Neural cell (in vitro differentiated cells): Measurements from ENCODE around the gene GPC5. TPM values are rescaled to one million over a fixed set of nuclear protein-coding genes. Genes with fewer than 3 reads are reported as not detected.

Source experiments
- H2AFZ ChIP-seq: fragments of 200-600, 300-800 bp; sonication (generic), shearing (Covaris generic); 2 replicates; pipeline ENCODE4 v1.6.0; 2014; ENCODE audit warnings: low read depth, mild to moderate bottlenecking, antibody characterized with exemption, low read length, moderate library complexity
- H3F3A ChIP-seq: fragments of 200-600 bp; shearing (Covaris generic); 2 replicates; pipeline ENCODE4 v1.6.1; 2016; ENCODE audit warnings: mild to moderate bottlenecking, moderate library complexity, mixed read lengths, antibody characterized with exemption, low read length; ENCODE audit not compliant: insufficient read depth, poor library complexity, severe bottlenecking
- H3K27ac ChIP-seq: fragments of 200-600, 300-800 bp; sonication (generic), shearing (Covaris generic); 2 replicates; pipeline ENCODE4 v1.5.1; 2014; ENCODE audit warnings: mild to moderate bottlenecking, low read length, moderate library complexity
- H3K27me3 ChIP-seq: fragments of 300-800, 200-600 bp; sonication (generic), shearing (Covaris generic); 2 replicates; pipeline ENCODE4 v1.6.0; 2014; ENCODE audit warnings: mild to moderate bottlenecking, low read depth, low read length, moderate library complexity; ENCODE audit not compliant: insufficient read depth
- H3K36me3 ChIP-seq: fragments of 300-800, 200-600 bp; sonication (generic), shearing (Covaris generic); 2 replicates; pipeline ENCODE4 v1.5.1; 2014; ENCODE audit warnings: mild to moderate bottlenecking, antibody characterized with exemption, low read length, moderate library complexity; ENCODE audit not compliant: insufficient read depth
- H3K4me2 ChIP-seq: fragments of 300-800, 200-600 bp; sonication (generic), shearing (Covaris generic); 2 replicates; pipeline ENCODE4 v1.6.0; 2014; ENCODE audit warnings: mild to moderate bottlenecking, low read length
- H3K4me3 ChIP-seq: fragments of 300-800, 200-600 bp; sonication (generic), shearing (Covaris generic); 2 replicates; pipeline ENCODE4 v1.5.1; 2014; ENCODE audit warnings: mild to moderate bottlenecking, low read length, moderate library complexity
- H3K79me2 ChIP-seq: fragments of 200-600 bp; shearing (Covaris generic); replicated peaks from 2 replicates; pipeline ENCODE4 v1.6.0; 2014; ENCODE audit warnings: mild to moderate bottlenecking, low read length, moderate library complexity; ENCODE audit not compliant: insufficient read depth
- H3K9ac ChIP-seq: fragments of 300-800, 200-600 bp; sonication (generic), shearing (Covaris generic); 2 replicates; pipeline ENCODE4 v1.6.1; 2016; ENCODE audit warnings: mild to moderate bottlenecking, low read length, mixed read lengths
- H3K9me2 ChIP-seq: fragments of 200-600 bp; shearing (Covaris generic); 2 replicates; pipeline ENCODE4 v1.6.1; 2016; ENCODE audit warnings: mild to moderate bottlenecking, low read length, mixed read lengths; ENCODE audit not compliant: insufficient read depth
- H3K9me3 ChIP-seq: fragments of 200-600, 300-800 bp; sonication (generic), shearing (Covaris generic); 2 replicates; pipeline ENCODE4 v1.6.1; 2016; ENCODE audit warnings: mild to moderate bottlenecking, mixed run types, low read length, moderate library complexity, mixed read lengths
- H4K20me1 ChIP-seq: fragments of 200-600 bp; shearing (Covaris generic); 2 replicates; pipeline ENCODE4 v1.6.1; 2016; ENCODE audit warnings: mild to moderate bottlenecking, mixed run types; ENCODE audit not compliant: insufficient read depth
- EP300 ChIP-seq: fragments of 450-650 bp; conservative IDR thresholded peaks from 2 replicates; pipeline ENCODE4 v1.6.1; 2014; ENCODE audit warnings: antibody characterized with exemption, mild to moderate bottlenecking, moderate library complexity; ENCODE audit not compliant: poor library complexity, severe bottlenecking
- EZH2 ChIP-seq: fragments of 200-600, 300-800 bp; shearing (Covaris generic), sonication (generic); IDR thresholded peaks from 2 replicates; pipeline ENCODE4 v1.6.1; 2014; ENCODE audit warnings: antibody characterized with exemption, low read length, borderline replicate concordance, mild to moderate bottlenecking; ENCODE audit not compliant: insufficient read depth, poor library complexity, severe bottlenecking
- MXI1 ChIP-seq: fragments of 450-650 bp; conservative IDR thresholded peaks from 2 replicates; pipeline ENCODE4 v1.6.1; 2014; ENCODE audit warnings: antibody characterized with exemption, mild to moderate bottlenecking; ENCODE audit not compliant: poor library complexity, severe bottlenecking
- POLR2AphosphoS5 ChIP-seq: IDR thresholded peaks from 2 replicates; pipeline ENCODE4 v1.6.1; 2012
- RAD21 ChIP-seq: fragments of 450-650 bp; conservative IDR thresholded peaks from 2 replicates; pipeline ENCODE4 v1.6.1; 2014; ENCODE audit warnings: antibody characterized with exemption, mild to moderate bottlenecking, moderate library complexity
- SMC3 ChIP-seq: fragments of 450-650 bp; conservative IDR thresholded peaks from 2 replicates; pipeline ENCODE4 v1.6.1; 2014; ENCODE audit warnings: antibody characterized with exemption, mild to moderate bottlenecking, moderate library complexity; ENCODE audit not compliant: poor library complexity
- TAF1 ChIP-seq: IDR thresholded peaks from 2 replicates; pipeline ENCODE4 v1.6.1; 2012; ENCODE audit warnings: low read depth
- polyA plus RNA-seq: library from polyadenylated mRNA; depleted of rRNA; stranded (reverse); fragments of >200 nt; gene quantifications from 2 replicates; pipeline ENCODE4 v1.2.3, GENCODE V29; 2014
- TF ChIP-seq, protein P1 (sequence below): fragments of 450-650 bp; IDR thresholded peaks from 2 replicates; pipeline ENCODE4 v1.5.1; 2014; ENCODE audit warnings: antibody characterized with exemption, mild to moderate bottlenecking, moderate library complexity; ENCODE audit not compliant: poor library complexity, severe bottlenecking
- TF ChIP-seq, protein P2 (sequence below): IDR thresholded peaks from 2 replicates; pipeline ENCODE4 v1.6.1; 2012; ENCODE audit warnings: borderline replicate concordance

Gene GPC5
- polyA plus RNA-seq, 1 donor from 2014 or later = 5.0 TPM

DNA sequence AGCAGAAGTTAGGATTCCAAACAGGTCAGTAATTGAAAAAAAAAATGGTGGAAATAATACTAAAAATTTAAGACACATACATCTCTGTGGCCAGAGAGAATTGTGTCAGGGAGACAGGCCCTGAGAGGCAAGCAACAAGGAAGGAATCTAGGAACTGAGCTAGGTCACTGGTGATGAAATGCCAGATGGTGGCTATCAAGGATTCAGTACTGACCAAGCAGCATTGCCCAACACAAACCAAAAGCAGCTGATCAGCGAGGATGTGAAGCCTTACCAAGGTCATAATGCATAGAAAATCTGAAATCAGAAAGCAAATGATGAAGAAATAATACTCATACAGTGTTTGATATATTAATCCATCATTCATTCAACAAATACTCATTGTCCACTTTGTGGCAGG, 905.0 kb downstream of the GPC5 start:
- Histone ChIP-seq H3K9me3 (no peaks in the 10 kb centered on the region), H3K9me2 (no peaks in the 10 kb centered on the region), H3K4me2 (no peak overlapping the region), H4K20me1 (no peaks in the 10 kb centered on the region), H3K79me2 (no peaks in the 10 kb centered on the region), H3K27ac (no peak overlapping the region), H2AFZ (no peak overlapping the region), H3K27me3 (no peaks in the 10 kb centered on the region), H3K4me3 (no peak overlapping the region), H3K36me3 (no peaks in the 10 kb centered on the region), H3F3A (no peaks in the 10 kb centered on the region), H3K9ac (no peak overlapping the region)
- TF ChIP-seq EZH2 (no peak), EP300 (no peak), TAF1 (no peak), POLR2AphosphoS5 (no peak), RAD21 (no peak), MXI1 (no peak), SMC3 (no peak)
- TF ChIP-seq, protein P1, sequence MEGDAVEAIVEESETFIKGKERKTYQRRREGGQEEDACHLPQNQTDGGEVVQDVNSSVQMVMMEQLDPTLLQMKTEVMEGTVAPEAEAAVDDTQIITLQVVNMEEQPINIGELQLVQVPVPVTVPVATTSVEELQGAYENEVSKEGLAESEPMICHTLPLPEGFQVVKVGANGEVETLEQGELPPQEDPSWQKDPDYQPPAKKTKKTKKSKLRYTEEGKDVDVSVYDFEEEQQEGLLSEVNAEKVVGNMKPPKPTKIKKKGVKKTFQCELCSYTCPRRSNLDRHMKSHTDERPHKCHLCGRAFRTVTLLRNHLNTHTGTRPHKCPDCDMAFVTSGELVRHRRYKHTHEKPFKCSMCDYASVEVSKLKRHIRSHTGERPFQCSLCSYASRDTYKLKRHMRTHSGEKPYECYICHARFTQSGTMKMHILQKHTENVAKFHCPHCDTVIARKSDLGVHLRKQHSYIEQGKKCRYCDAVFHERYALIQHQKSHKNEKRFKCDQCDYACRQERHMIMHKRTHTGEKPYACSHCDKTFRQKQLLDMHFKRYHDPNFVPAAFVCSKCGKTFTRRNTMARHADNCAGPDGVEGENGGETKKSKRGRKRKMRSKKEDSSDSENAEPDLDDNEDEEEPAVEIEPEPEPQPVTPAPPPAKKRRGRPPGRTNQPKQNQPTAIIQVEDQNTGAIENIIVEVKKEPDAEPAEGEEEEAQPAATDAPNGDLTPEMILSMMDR = no peak
- TF ChIP-seq, protein P2, sequence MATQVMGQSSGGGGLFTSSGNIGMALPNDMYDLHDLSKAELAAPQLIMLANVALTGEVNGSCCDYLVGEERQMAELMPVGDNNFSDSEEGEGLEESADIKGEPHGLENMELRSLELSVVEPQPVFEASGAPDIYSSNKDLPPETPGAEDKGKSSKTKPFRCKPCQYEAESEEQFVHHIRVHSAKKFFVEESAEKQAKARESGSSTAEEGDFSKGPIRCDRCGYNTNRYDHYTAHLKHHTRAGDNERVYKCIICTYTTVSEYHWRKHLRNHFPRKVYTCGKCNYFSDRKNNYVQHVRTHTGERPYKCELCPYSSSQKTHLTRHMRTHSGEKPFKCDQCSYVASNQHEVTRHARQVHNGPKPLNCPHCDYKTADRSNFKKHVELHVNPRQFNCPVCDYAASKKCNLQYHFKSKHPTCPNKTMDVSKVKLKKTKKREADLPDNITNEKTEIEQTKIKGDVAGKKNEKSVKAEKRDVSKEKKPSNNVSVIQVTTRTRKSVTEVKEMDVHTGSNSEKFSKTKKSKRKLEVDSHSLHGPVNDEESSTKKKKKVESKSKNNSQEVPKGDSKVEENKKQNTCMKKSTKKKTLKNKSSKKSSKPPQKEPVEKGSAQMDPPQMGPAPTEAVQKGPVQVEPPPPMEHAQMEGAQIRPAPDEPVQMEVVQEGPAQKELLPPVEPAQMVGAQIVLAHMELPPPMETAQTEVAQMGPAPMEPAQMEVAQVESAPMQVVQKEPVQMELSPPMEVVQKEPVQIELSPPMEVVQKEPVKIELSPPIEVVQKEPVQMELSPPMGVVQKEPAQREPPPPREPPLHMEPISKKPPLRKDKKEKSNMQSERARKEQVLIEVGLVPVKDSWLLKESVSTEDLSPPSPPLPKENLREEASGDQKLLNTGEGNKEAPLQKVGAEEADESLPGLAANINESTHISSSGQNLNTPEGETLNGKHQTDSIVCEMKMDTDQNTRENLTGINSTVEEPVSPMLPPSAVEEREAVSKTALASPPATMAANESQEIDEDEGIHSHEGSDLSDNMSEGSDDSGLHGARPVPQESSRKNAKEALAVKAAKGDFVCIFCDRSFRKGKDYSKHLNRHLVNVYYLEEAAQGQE = no peak

DNA sequence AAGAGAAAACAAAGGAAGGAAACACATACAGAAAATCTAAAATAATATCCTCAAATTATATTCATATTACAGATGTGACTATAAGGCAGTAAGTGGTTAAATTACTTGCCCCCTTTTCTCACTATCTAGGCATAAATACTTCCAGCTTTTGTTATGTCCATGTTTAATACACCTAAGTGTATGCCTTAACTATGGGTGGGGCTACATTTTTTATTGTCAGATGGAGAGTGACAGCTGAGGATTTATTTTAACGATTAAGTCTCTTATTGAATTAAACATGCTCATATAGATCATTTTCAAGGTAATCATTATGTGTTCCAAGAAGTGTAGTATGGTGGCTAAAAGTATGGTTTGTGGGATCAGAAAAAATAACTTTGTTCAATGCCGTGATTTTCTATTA, 909.3 kb downstream of the GPC5 start:
- no peak overlapping the region for H3K27ac ChIP-seq
- no peaks in the 10 kb centered on the region for H3K79me2 ChIP-seq
- H4K20me1 ChIP-seq = no peaks in the 10 kb centered on the region
- no peaks in the 10 kb centered on the region for H3F3A ChIP-seq
- H3K9me2 ChIP-seq = no peaks in the 10 kb centered on the region
- no peak overlapping the region for H3K9ac ChIP-seq
- TF ChIP-seq SMC3 (no peak), MXI1 (no peak), EP300 (no peak), RAD21 (no peak), POLR2AphosphoS5 (no peak), TAF1 (no peak), EZH2 (no peak)
- TF ChIP-seq, protein P1 = no peak
- TF ChIP-seq, protein P2 = no peak
- H3K4me2 ChIP-seq = no peak overlapping the region
- H3K27me3 ChIP-seq = no peaks in the 10 kb centered on the region
- no peaks in the 10 kb centered on the region for H3K9me3 ChIP-seq
- no peak overlapping the region for H3K4me3 ChIP-seq
- no peaks in the 10 kb centered on the region for H3K36me3 ChIP-seq
- H2AFZ ChIP-seq = no peak overlapping the region
